ENCODE results near the gene SRD5A2. TPM values are rescaled to one million over a fixed set of nuclear protein-coding genes. Genes with fewer than 3 reads are reported as not detected.

Gene SRD5A2
- total and polyA plus RNA-seq, 12 donors = under 0.01 TPM; not detected in 11

GRCh38 chr2:31523871-31524492, 56.8 kb downstream of the SRD5A2 start:
- no peak for ATAC-seq
- Histone ChIP-seq H3K36me3 (no peaks in the 10 kb centered on the region), H3K9me3 (no peaks in the 10 kb centered on the region), H3K27me3 (peaks cover 0 to 22% (median 0%) of the 10 kb centered on the region in 7 donors), H3K4me3 (no peak overlapping the region), H3K4me1 (no peaks in the 10 kb centered on the region), H3K27ac (no peak overlapping the region)
- DNase-seq = peak in 1 of 2 donors; percentile 23
- 29 to 33% methylated on average over 8 of the region's 8 CpGs for WGBS, 2 donors
- peak; percentile 31 to 82 (median 69) for TF ChIP-seq CTCF (IDR thresholded peaks at IDR 0.05)
- intact Hi-C loops (cut with DNase I) = loop anchor here in 8 of 10 donors (5.0 to 10.0 kb wide), 4 partner anchors 119 to 812 kb away; no protein-coding TSS in a partner anchor

GRCh38 chr2:31522786-31523185, 58.0 kb downstream of the SRD5A2 start:
- Histone ChIP-seq H3K9me3 (no peaks in the 10 kb centered on the region), H3K27me3 (peaks cover 0 to 22% (median 0%) of the 10 kb centered on the region in 7 donors), H3K4me3 (no peak overlapping the region), H3K27ac (no peak overlapping the region), H3K4me1 (no peaks in the 10 kb centered on the region), H3K36me3 (no peaks in the 10 kb centered on the region)
- WGBS, 2 donors = 85 to 89% methylated on average over 4 of the region's 4 CpGs
- intact Hi-C loops (cut with DNase I) = loop anchor here in 8 of 10 donors (5.0 to 10.0 kb wide), 4 partner anchors 118 to 810 kb away; no protein-coding TSS in a partner anchor
- ATAC-seq (no peak), DNase-seq (no peak)
- TF ChIP-seq CTCF (IDR thresholded peaks at IDR 0.05) = no peak

- no peaks in the 10 kb centered on the region for H3K36me3 ChIP-seq
- TF ChIP-seq CTCF (IDR thresholded peaks at IDR 0.05) = no peak
- no peak overlapping the region for H3K27ac ChIP-seq
- H3K4me1 ChIP-seq = no peaks in the 10 kb centered on the region
- intact Hi-C loops (cut with DNase I) = no loop called here
- no peak for ATAC-seq
- 72 to 80% methylated on average over 7 of the region's 7 CpGs for WGBS, 2 donors
- H3K27me3 ChIP-seq = peaks cover 0 to 7% (median 0%) of the 10 kb centered on the region in 7 donors
- no peaks in the 10 kb centered on the region for H3K9me3 ChIP-seq
- no peak overlapping the region for H3K4me3 ChIP-seq
- DNase-seq = no peak
These were observed 63.1 kb downstream of the SRD5A2 start for GRCh38 chr2:31517442-31518203.

- WGBS, 2 donors = 85 to 91% methylated on average over 5 of the region's 5 CpGs
- ATAC-seq (no peak), DNase-seq (no peak)
- H3K36me3 ChIP-seq = no peaks in the 10 kb centered on the region
- no peaks in the 10 kb centered on the region for H3K9me3 ChIP-seq
- no peak overlapping the region for H3K4me3 ChIP-seq
- TF ChIP-seq CTCF (IDR thresholded peaks at IDR 0.05) = no peak
- H3K27ac ChIP-seq = no peak overlapping the region
- H3K4me1 ChIP-seq = no peaks in the 10 kb centered on the region
- intact Hi-C loops (cut with DNase I) = no loop called here
- peaks cover 0 to 7% (median 0%) of the 10 kb centered on the region in 7 donors for H3K27me3 ChIP-seq
These were observed 65.2 kb downstream of the SRD5A2 start for GRCh38 chr2:31515586-31515985.

Measured in heart right ventricle (tissue), 16 donors.